Measurements from ENCODE around the gene APOL5.

GRCh38 chr22:35729309-35729698 is 11.6 kb downstream of the APOL5 start:
- TF ChIP-seq CTCF (IDR thresholded peaks at IDR 0.05) = no peak
- no peak for TF ChIP-seq POLR2A (IDR thresholded peaks at IDR 0.05)

Measured in suprapubic skin (tissue), 3 donors.